Measurements from ENCODE around the gene ACTN4. TPM values are rescaled to one million over a fixed set of nuclear protein-coding genes. Genes with fewer than 3 reads are reported as not detected.
A peak's percentile ranks its signal among the peaks of the same experiment; 100 is the strongest.

Gene ACTN4
- total RNA-seq, 1 experiment from 2014 or later: 506 TPM

DNA sequence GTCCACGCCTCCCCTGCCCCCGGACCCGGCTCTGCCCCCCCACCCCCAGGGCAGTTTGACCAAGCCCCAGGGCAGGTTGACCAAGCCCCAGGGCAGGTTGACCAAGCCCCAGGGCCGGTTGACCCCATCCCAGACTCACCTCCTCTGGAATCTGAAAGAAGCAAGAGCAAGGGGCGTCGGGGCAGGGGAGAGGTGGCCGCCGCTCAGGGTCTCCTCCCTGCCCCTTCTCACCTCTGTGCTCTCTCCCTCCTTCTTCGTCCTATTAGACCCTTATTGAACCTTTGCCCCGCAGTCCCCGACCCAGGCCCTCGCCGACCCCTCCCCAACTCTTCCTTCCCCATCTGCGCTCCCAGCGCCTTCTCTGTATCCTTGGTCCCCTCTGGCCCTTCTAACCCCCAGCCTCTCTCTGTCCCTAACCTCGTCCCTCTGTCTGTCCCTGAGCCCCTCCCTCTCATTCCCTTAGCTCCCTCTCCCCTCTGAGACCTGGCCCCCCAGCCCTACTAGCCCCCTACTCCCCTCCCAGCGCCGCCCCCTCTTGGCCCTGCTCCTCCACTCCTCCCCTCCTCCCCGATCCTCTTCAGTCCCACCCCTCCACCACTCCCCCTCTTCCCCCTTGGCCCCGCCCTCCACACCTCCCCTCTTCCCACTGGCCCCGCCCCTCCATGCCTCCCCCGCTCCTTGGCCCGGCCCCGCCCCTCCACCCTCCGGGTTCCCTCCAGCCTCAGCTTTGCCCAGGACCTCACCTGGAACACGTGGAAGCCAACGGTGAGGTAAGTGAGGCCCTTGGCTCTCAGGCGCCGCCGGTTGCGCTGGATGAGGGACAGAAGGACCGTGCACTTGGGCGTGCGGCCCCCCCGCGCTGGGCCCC, 89.2 kb downstream of the ACTN4 start (continued):
- TF ChIP-seq, protein P1, sequence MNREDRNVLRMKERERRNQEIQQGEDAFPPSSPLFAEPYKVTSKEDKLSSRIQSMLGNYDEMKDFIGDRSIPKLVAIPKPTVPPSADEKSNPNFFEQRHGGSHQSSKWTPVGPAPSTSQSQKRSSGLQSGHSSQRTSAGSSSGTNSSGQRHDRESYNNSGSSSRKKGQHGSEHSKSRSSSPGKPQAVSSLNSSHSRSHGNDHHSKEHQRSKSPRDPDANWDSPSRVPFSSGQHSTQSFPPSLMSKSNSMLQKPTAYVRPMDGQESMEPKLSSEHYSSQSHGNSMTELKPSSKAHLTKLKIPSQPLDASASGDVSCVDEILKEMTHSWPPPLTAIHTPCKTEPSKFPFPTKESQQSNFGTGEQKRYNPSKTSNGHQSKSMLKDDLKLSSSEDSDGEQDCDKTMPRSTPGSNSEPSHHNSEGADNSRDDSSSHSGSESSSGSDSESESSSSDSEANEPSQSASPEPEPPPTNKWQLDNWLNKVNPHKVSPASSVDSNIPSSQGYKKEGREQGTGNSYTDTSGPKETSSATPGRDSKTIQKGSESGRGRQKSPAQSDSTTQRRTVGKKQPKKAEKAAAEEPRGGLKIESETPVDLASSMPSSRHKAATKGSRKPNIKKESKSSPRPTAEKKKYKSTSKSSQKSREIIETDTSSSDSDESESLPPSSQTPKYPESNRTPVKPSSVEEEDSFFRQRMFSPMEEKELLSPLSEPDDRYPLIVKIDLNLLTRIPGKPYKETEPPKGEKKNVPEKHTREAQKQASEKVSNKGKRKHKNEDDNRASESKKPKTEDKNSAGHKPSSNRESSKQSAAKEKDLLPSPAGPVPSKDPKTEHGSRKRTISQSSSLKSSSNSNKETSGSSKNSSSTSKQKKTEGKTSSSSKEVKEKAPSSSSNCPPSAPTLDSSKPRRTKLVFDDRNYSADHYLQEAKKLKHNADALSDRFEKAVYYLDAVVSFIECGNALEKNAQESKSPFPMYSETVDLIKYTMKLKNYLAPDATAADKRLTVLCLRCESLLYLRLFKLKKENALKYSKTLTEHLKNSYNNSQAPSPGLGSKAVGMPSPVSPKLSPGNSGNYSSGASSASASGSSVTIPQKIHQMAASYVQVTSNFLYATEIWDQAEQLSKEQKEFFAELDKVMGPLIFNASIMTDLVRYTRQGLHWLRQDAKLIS (CRISPR knock-in tag; IDR thresholded peaks at IDR 0.05; ENCODE audit: borderline replicate concordance): no peak
- TF ChIP-seq EMX1 (CRISPR knock-in tag; IDR thresholded peaks at IDR 0.05) (no peak), ESRRA (CRISPR knock-in tag; IDR thresholded peaks at IDR 0.05; ENCODE audit: borderline replicate concordance) (0 out of 2 replicates have a peak, but pooled peaks have one; percentile 59), HMGA2 (CRISPR knock-in tag; IDR thresholded peaks at IDR 0.05) (no peak), ZNF219 (CRISPR knock-in tag; IDR thresholded peaks at IDR 0.05; ENCODE audit: borderline replicate concordance) (no peak), SP1 (CRISPR knock-in tag; conservative IDR thresholded peaks at IDR 0.05) (peak; percentile 68), SMAD3 (CRISPR knock-in tag; IDR thresholded peaks at IDR 0.05; ENCODE audit: borderline replicate concordance) (peak; percentile 89), GTF2I (CRISPR knock-in tag; conservative IDR thresholded peaks at IDR 0.05) (no peak), SMAD4 (CRISPR knock-in tag; IDR thresholded peaks at IDR 0.05) (no peak), ZBTB21 (CRISPR knock-in tag; IDR thresholded peaks at IDR 0.05; ENCODE audit: borderline replicate concordance) (no peak), ZNF317 (CRISPR knock-in tag; IDR thresholded peaks at IDR 0.05; ENCODE audit: borderline replicate concordance, low read depth) (no peak), NFE2L1 (CRISPR knock-in tag; IDR thresholded peaks at IDR 0.05) (peak; percentile 69; the same call in 1 of the 2 replicates)
- TF ChIP-seq, protein P2, sequence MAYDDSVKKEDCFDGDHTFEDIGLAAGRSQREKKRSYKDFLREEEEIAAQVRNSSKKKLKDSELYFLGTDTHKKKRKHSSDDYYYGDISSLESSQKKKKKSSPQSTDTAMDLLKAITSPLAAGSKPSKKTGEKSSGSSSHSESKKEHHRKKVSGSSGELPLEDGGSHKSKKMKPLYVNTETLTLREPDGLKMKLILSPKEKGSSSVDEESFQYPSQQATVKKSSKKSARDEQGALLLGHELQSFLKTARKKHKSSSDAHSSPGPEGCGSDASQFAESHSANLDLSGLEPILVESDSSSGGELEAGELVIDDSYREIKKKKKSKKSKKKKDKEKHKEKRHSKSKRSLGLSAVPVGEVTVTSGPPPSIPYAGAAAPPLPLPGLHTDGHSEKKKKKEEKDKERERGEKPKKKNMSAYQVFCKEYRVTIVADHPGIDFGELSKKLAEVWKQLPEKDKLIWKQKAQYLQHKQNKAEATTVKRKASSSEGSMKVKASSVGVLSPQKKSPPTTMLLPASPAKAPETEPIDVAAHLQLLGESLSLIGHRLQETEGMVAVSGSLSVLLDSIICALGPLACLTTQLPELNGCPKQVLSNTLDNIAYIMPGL (CRISPR knock-in tag; IDR thresholded peaks at IDR 0.05): no peak
- TF ChIP-seq, protein P3, sequence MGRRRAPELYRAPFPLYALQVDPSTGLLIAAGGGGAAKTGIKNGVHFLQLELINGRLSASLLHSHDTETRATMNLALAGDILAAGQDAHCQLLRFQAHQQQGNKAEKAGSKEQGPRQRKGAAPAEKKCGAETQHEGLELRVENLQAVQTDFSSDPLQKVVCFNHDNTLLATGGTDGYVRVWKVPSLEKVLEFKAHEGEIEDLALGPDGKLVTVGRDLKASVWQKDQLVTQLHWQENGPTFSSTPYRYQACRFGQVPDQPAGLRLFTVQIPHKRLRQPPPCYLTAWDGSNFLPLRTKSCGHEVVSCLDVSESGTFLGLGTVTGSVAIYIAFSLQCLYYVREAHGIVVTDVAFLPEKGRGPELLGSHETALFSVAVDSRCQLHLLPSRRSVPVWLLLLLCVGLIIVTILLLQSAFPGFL (CRISPR knock-in tag; IDR thresholded peaks at IDR 0.05; ENCODE audit: borderline replicate concordance): no peak
- TF ChIP-seq, protein P4, sequence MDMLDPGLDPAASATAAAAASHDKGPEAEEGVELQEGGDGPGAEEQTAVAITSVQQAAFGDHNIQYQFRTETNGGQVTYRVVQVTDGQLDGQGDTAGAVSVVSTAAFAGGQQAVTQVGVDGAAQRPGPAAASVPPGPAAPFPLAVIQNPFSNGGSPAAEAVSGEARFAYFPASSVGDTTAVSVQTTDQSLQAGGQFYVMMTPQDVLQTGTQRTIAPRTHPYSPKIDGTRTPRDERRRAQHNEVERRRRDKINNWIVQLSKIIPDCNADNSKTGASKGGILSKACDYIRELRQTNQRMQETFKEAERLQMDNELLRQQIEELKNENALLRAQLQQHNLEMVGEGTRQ (CRISPR knock-in tag; IDR thresholded peaks at IDR 0.05): no peak
- TF ChIP-seq, protein P5, sequence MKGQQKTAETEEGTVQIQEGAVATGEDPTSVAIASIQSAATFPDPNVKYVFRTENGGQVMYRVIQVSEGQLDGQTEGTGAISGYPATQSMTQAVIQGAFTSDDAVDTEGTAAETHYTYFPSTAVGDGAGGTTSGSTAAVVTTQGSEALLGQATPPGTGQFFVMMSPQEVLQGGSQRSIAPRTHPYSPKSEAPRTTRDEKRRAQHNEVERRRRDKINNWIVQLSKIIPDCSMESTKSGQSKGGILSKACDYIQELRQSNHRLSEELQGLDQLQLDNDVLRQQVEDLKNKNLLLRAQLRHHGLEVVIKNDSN (CRISPR knock-in tag; IDR thresholded peaks at IDR 0.05): peak; percentile 44; the same call in 1 of the 2 replicates
- TF ChIP-seq, protein P6, sequence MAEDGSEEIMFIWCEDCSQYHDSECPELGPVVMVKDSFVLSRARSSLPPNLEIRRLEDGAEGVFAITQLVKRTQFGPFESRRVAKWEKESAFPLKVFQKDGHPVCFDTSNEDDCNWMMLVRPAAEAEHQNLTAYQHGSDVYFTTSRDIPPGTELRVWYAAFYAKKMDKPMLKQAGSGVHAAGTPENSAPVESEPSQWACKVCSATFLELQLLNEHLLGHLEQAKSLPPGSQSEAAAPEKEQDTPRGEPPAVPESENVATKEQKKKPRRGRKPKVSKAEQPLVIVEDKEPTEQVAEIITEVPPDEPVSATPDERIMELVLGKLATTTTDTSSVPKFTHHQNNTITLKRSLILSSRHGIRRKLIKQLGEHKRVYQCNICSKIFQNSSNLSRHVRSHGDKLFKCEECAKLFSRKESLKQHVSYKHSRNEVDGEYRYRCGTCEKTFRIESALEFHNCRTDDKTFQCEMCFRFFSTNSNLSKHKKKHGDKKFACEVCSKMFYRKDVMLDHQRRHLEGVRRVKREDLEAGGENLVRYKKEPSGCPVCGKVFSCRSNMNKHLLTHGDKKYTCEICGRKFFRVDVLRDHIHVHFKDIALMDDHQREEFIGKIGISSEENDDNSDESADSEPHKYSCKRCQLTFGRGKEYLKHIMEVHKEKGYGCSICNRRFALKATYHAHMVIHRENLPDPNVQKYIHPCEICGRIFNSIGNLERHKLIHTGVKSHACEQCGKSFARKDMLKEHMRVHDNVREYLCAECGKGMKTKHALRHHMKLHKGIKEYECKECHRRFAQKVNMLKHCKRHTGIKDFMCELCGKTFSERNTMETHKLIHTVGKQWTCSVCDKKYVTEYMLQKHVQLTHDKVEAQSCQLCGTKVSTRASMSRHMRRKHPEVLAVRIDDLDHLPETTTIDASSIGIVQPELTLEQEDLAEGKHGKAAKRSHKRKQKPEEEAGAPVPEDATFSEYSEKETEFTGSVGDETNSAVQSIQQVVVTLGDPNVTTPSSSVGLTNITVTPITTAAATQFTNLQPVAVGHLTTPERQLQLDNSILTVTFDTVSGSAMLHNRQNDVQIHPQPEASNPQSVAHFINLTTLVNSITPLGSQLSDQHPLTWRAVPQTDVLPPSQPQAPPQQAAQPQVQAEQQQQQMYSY (CRISPR knock-in tag; IDR thresholded peaks at IDR 0.05): no peak
- TF ChIP-seq, protein P7, sequence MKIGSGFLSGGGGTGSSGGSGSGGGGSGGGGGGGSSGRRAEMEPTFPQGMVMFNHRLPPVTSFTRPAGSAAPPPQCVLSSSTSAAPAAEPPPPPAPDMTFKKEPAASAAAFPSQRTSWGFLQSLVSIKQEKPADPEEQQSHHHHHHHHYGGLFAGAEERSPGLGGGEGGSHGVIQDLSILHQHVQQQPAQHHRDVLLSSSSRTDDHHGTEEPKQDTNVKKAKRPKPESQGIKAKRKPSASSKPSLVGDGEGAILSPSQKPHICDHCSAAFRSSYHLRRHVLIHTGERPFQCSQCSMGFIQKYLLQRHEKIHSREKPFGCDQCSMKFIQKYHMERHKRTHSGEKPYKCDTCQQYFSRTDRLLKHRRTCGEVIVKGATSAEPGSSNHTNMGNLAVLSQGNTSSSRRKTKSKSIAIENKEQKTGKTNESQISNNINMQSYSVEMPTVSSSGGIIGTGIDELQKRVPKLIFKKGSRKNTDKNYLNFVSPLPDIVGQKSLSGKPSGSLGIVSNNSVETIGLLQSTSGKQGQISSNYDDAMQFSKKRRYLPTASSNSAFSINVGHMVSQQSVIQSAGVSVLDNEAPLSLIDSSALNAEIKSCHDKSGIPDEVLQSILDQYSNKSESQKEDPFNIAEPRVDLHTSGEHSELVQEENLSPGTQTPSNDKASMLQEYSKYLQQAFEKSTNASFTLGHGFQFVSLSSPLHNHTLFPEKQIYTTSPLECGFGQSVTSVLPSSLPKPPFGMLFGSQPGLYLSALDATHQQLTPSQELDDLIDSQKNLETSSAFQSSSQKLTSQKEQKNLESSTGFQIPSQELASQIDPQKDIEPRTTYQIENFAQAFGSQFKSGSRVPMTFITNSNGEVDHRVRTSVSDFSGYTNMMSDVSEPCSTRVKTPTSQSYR (CRISPR knock-in tag; IDR thresholded peaks at IDR 0.05): peak; percentile 83
- TF ChIP-seq, protein P8, sequence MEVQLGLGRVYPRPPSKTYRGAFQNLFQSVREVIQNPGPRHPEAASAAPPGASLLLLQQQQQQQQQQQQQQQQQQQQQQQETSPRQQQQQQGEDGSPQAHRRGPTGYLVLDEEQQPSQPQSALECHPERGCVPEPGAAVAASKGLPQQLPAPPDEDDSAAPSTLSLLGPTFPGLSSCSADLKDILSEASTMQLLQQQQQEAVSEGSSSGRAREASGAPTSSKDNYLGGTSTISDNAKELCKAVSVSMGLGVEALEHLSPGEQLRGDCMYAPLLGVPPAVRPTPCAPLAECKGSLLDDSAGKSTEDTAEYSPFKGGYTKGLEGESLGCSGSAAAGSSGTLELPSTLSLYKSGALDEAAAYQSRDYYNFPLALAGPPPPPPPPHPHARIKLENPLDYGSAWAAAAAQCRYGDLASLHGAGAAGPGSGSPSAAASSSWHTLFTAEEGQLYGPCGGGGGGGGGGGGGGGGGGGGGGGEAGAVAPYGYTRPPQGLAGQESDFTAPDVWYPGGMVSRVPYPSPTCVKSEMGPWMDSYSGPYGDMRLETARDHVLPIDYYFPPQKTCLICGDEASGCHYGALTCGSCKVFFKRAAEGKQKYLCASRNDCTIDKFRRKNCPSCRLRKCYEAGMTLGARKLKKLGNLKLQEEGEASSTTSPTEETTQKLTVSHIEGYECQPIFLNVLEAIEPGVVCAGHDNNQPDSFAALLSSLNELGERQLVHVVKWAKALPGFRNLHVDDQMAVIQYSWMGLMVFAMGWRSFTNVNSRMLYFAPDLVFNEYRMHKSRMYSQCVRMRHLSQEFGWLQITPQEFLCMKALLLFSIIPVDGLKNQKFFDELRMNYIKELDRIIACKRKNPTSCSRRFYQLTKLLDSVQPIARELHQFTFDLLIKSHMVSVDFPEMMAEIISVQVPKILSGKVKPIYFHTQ (CRISPR knock-in tag; IDR thresholded peaks at IDR 0.05): no peak
